GM19043 (cell line): ENCODE measurements around the gene ZNF789.
"Not testable (repeated sequence)": the region's sequence is repeated elsewhere in the genome, so short reads cannot be mapped to it uniquely, and the experiment has no call there.

ENCODE experiments used
- ATAC-seq: cut with Tn5 transposase; IDR thresholded peaks from one replicate; pipeline ENCODE4 v1.9.1; 2021; ENCODE audit warnings: low read depth; ENCODE audit not compliant: unreplicated experiment

The ZNF789 gene

DNA sequence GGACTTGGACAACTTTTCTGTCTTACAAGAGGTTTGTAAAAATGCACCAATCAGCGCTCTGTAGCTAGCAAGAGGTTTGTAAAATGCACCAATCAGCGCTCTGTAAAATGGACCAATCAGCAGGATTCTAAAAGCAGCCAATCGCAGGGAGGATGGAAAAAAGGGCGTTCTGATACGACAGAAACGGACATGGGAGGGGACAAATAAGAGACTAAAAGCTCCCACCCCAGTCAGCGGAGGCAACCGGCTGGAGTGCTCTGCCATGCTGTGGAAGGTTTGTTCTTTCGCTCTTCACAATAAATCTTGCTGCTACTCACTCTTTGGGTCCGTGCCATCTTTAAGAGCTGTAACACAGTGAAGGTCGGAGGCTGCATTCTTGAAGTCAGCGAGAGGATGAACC lies 28.5 kb downstream of the ZNF789 start:
- not testable (repeated sequence) for ATAC-seq

DNA sequence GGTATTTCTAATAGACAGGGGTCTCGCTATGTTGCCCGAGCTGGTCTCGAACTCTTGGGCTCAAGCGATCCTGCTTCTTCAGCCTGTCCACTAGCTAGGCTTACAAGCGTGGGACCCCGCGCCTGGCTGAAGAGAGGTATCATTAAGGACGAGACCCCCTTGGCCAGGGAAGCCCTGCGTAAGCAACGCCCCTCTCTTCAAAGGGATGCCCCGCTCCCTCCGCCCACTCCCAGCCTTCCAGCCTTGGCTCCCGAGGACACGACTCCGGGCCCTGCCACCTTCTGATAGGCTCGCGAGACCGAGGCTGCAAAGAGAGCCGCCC lies 31.6 kb downstream of the ZNF789 start:
- no peak for ATAC-seq

DNA sequence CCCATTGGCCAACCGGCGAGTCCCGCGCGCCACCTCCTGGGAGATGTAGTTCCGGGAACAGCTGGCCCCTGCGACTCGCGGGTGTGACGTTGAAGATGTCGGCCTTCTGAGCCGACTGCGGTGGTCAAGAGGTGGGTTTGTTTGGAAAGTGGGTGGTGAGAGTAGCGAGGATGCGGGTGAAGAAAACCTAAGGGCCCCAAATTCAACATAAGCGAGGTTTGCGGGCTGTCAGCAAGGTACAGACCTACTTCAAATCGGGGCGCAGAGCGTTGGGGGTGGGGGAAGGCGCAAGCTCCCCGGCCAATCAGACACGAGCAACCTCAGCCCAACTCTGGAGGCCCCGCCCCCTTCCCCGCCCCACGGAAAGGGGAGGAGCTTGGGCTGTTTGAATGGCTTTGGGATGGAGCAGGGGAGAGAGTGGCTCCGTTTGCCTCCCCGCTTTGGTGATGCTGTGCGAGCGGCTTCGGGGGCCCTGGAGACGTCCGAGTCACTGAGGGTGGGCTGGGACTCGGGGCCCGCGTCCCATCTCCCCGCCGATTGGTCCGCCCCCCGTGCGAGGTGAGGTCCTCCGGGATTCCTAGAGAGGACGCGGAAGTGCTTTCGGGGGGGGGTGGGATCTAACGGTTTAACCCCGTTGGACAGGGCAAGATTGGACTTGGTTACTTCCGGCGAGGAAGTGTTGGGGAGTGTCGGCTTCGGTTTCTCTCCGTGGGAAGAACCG lies 32.1 kb downstream of the ZNF789 start, which contains the start of gene ZKSCAN5:
Gene ZKSCAN5 (plus strand): TSS at position 60 of the 721 bp plus-strand sequence. CDS start 1,383 bp downstream, outside the sequence.
- ATAC-seq = peak; percentile 74

DNA sequence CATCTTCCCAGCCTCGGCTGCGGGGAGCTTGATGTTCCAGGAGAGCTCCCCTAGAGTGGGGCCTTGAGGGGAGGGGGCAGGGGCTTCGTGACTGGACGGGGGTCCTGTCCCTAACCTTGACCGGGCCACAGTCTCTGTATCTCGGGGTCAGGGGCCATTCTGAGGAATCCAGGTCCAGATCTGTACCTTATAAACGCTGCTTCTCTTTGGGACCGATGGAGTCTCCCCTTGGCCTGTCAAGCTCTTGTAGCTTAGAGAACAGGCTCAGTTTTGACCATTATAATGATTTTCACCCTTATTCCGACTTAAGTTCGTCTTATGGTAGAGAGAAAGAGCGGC lies 32.6 kb downstream of the ZNF789 start:
- peak; percentile 7 for ATAC-seq

DNA sequence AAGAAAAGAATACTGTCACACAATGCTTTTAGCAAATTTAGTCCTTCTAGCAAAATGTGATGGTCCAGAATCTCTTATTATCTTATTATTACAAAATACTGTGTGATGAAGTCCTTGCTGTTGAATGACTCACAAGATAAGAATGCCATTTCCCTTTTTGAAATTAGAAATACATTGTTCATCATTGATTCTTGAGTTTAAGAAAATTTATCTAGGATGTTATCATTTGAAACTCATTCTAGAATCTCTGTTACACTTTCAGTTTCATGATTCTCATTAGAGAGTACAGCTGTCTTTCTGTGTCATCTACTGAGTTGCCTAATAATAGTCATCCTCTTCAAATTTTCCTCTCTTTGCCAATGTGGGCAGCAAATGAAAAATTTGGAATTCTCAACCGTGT lies 41.4 kb downstream of the ZNF789 start:
- ATAC-seq = no peak

DNA sequence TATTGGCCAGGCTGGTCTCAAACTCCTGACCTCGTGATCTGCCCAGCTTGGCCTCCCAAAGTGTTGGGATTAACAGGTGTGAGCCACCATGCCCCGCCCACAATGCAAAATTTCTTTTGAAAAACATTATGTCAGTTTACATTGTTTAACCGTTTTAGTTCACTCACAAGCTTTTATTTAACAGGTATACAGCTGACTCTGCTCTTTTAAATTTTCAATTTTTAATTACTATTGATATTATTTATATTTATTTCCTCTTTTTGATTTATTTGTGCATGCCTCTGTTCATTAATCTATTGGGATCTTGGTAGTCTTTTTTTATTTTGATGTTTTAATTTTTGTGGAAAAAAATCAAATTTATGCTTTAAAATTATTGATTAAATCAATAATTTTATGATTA lies 48.7 kb downstream of the ZNF789 start:
- ATAC-seq = no peak

DNA sequence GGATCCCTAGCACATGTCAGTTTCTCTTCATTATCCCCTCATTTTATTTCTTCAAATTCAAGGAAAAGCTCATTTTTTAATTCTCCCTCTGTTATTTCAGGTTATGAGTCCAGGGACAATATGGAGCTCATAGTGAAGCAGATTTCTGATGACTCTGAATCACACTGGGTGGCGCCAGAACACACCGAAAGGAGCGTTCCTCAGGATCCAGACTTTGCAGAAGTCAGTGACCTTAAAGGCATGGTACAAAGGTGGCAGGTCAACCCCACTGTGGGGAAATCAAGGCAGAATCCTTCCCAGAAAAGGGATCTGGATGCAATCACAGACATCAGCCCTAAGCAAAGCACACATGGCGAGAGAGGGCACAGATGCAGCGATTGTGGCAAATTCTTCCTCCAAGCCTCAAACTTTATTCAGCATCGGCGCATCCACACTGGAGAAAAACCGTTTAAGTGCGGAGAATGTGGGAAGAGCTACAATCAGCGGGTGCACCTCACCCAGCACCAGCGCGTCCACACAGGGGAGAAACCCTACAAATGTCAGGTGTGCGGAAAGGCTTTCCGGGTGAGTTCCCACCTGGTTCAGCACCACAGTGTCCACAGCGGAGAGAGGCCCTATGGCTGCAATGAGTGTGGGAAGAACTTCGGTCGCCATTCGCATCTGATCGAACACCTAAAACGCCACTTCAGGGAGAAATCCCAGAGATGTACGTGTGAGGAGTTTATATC lies 53.2 kb downstream of the ZNF789 start:
- no peak for ATAC-seq

DNA sequence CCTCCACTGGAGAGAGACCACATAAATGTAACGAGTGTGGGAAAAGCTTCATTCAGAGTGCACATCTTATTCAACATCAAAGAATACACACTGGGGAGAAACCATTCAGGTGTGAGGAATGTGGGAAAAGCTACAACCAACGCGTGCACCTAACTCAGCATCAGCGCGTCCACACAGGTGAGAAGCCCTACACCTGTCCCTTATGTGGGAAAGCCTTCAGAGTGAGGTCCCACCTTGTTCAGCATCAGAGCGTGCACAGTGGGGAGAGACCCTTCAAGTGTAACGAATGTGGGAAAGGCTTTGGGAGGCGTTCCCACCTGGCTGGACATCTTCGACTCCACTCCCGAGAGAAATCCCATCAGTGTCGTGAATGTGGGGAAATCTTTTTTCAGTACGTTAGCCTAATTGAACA lies 58.7 kb downstream of the ZNF789 start:
- ATAC-seq = no peak

DNA sequence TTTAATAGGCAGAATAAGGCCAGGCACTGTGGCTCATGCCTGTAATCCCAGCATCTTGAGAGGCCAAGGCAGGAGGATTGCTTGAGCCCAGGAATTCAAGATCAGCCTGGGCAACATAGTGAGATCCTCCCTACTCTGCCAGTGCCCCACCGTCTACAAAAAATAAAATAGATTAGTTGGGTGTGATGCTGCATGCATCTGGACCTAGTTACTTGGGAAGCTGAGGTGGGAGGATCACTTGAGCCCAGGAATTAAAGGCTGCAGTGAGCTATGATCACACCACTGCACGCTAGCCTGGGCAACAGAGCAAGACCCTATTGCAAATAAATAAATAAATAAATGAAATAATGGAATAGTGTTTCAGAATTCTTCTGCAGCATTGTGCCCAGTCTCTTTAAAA lies 63.0 kb downstream of the ZNF789 start:
- no peak for ATAC-seq
